22Rv1 (cell line): ENCODE data around the gene WHRN.

Experiments used
- CTCF ChIP-seq: fragments of 450-650 bp; IDR thresholded peaks from 2 replicates; pipeline ENCODE4 v1.5.1; 2017; ENCODE audit warnings: mild to moderate bottlenecking
- ZFX ChIP-seq: fragments of 450-650 bp; IDR thresholded peaks from 2 replicates; pipeline ENCODE4 v1.6.1; 2017; ENCODE audit warnings: antibody characterized with exemption, borderline replicate concordance

GRCh38 chr9:114470121-114470520 lies 35.2 kb downstream of the WHRN start:
- TF ChIP-seq CTCF: no peak
- TF ChIP-seq ZFX: no peak
